Activated gamma-delta T cell (primary cell): Measurements from ENCODE around the gene ARFIP2.
"Not testable (repeated sequence)": the region's sequence is repeated elsewhere in the genome, so short reads cannot be mapped to it uniquely, and the experiment has no call there.

Experiments used
- DNase-seq: peaks from one replicate; lab custom pipeline; 2025; lab: John Stamatoyannopoulos, UW
- total RNA-seq, 2 donors: gene quantifications; one replicate each; lab custom pipeline; 2026; lab: John Stamatoyannopoulos, UW

Gene ARFIP2, protein sequence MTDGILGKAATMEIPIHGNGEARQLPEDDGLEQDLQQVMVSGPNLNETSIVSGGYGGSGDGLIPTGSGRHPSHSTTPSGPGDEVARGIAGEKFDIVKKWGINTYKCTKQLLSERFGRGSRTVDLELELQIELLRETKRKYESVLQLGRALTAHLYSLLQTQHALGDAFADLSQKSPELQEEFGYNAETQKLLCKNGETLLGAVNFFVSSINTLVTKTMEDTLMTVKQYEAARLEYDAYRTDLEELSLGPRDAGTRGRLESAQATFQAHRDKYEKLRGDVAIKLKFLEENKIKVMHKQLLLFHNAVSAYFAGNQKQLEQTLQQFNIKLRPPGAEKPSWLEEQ
- total RNA-seq, result 61.0 to 62.3 reads per million in 2 donors

DNA sequence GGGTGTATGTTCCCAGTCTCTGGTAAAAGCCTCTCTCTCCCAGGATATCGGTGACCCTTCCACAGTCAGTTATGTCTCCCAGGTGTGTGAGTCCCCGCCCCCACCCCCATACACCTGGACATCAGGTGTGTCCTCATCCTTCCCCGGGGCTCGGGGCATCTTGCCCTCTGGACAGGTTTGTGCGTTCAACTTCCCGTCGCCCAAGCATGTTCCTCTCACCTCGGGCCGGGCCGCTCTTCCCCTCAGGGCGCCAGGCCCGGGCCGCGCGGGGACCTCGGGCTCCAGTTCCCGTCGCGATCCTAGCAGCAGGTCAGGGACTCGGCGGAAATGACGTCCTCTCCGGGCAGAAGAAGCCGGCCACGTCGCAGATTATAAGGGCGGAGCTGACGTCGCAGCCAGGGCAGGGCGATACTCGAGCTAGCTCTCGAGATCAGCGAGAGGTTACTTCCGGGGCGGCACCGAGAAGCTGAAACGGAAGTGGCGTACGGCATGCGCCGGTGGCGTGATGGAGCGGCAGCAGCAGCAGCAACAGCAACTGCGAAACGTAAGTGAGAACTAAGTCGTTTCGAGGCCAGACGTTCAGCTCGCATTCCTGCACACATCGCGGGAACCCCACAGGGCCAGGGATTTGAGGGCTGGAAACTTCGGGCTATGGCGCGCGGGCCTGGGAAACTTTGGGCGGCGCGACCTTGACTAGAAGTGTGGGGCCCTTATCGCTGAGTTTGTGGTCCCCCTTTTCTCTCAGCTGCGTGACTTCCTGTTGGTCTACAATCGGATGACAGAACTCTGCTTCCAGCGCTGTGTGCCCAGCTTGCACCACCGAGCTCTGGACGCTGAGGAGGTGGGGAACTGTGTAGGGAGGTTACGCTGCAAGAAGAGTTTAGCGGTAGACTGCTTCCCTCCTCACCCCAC, at the start of gene ARFIP2, which contains the start of gene TIMM10B:
Gene ARFIP2, minus strand, starts transcription at position 320 of the 912 bp plus-strand sequence. CDS start 910 bp downstream, outside the sequence.
Gene TIMM10B, plus strand, starts transcription at position 490 of the 912 bp plus-strand sequence. Its CDS starts 16 bp downstream, at position 506.
- DNase-seq, result peak; percentile 85

DNA sequence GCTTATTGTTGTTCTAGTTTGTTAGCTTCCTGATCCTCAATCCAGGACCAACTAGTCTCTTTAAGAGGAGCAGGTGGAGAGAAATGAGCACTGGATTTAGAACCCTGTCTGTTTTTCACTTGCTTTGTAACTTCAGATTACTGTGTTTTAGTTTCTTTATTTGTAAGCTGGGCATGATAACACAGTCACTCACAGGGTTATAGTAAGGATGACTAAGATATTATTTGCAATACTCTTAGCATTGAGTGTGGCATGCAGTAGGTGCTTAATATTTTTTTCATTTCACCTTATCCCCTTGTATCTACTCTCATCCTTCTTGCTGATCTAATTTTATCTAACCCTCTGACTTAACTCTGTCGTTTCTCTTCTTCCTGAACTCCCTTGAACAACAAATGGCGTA, 49.7 kb upstream of the ARFIP2 start:
- DNase-seq, result no peak

DNA sequence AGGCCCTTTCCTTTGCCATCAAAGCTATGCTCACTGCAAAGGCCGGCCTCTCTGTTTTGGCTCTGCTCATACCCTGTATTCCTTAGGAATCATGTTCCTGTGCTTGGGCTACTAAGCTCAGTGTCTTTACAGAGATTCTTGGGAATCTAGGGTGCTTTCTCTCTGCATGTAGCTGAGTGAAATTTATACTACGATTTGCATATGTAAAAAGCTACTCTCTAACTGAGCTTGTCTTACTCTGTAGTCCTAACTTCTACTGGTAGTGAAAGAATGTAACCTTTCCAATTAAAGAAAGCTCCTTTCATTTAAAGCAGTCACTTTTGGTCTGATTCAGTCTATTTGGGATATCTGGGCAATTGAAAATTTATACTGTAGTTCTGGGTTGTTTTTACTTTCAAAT, 48.1 kb upstream of the ARFIP2 start:
- no peak for DNase-seq

DNA sequence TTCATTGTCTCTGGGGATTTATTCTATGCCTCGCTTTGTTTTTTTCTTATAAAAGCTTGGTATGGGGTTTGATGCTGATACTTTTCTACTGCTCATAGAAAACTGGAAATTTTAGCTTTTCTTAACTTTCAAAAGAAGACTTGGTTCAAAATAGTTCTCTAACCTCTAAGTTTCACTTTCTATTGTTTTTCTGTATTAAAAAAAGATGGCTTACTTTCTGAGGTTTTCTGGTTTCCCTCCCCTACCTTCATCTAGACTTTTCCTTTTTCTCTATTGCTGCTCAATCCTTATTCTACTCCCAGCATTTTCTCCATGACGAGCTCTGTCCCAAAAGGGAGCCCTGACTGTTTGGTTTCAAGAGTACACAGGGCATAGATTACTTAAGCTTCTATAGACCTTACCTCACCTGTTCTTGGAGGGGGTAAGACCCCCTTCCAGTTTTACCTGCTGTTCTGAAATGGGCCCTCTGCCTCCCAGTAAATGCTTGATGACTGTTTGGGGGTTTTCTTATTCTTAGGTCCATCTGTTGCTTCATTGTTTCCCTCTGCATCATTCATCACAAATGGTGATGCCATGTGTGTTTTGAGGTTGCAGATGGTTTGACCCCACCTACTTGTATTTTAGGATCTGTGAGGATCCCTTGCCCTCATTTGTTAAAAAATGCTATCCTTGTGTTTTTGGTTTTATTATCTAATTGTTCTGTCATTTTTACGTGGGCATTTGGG, 45.4 kb upstream of the ARFIP2 start:
- no peak for DNase-seq

DNA sequence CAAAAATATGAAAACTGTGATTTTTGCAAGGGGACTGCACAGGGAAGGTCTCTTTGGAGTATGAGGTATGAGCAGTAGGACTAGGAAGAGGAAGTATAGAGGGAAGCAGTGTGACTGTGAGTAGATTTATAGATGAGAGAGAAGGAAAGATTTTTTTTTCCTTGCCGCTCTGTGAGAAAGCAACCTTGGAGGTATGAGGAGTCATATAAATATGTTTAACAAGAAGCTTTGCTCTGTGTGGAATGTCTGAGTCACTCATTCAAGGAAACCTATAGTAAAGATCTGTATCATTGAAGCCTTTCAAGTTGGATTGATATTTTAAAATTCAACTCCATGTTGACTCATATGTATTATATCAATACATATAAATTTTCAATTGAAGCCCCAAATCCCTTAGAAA, 42.1 kb upstream of the ARFIP2 start:
- DNase-seq, result no peak

DNA sequence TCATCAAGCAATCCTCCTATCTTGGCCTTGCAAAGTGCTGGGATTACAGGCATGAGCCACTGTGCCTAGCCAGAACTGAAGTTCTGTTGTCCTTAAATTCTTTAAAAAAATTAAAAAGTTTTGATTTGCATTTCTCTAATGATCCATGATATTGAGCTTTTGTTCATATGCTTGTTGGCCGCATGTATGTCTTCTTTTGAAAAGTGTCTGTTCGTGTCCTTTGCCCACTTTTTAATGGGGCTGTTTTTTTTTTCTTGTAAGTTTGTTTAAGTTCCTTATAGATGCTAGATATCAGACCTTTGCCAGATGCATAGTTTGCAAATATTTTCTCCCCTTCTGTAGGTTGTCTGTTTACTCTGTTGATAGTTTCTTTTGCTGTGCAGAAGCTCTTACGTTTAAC, 40.8 kb upstream of the ARFIP2 start:
- not testable (repeated sequence) for DNase-seq

DNA sequence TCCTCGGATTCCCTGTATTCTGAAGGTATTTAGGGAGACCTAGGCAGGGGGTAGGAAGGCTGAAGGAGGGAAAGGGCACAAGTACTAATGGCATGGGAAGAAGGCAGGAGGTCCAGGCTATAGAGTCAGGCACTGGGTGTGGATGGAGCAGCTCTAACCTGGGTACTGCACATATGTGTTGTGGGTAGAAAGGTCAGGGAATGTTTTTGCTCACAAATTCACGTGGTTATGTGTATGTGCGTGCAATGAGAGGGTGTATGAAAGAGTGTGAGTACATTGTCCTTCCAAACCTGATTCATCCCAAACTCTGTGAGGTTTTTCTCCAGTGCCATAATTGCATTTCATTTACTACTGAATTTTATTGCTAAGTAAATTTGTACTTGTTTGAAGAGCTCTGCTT, 39.1 kb upstream of the ARFIP2 start:
- DNase-seq, result no peak

DNA sequence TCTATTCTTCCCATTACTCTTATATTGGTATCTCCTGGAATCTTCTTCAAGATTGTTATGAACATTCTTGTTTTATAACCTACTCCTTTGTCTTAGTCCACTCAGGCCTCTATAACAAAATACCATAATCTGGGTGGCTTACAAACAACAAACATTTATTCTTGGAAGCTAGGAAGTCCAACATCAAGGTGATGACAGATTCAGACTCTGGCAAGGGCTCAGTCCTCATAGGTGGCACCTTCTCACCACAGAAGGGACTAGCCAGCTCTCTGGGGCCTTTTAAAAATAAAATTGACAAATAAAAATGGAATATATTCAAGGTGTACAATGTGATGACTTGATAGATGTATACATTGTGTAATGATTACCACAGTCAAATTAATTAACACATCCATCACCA, 35.7 kb upstream of the ARFIP2 start:
- DNase-seq, result no peak

DNA sequence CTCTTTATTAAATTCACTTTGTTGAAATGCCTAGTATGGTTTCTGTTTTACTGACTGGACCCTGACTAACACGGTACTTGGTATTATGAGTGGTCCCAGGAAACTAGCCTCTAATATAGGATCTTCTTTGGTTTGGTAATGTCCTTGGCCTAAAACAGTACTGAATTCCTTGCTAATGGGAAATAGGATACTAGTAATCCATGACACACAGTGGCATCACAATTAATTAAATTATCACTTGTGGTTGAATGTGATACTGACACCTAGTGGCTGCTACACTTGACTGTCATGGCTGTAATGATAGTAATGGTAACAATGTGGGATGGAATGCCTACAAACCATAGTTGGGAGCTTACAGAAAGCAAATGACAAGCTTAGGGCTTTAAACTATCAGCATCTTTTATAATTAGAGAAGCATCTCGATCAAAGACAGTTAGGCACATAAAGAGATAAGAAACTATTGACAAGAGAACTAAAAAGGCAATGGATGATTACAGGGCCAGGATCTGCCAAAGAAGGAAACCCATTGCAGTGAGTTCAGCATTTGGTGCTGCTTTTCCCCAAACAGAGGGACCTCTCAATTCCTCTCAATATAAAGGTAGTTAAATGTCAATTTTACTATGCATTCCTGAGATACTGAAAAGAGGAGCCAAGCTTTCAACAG, 24.6 kb upstream of the ARFIP2 start:
- no peak for DNase-seq

DNA sequence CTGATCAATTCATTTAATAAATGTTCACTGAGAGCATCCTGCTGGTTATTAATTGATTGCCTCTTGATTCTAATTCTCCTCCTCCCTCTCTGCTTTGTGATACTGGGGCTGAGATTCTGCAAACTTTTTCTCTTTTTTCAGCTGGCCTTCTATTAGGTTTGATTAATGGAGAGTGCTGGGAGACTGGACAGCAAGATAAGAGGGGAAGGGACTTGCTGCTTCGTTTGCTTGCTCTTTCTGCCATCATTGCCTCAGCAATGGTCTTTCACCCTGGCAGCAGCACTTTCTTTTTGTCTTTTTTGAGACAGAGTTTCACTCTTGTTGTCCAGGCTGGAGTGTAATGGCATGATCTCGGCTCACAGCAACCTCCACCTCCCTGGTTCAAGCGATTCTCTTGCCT, 23.0 kb upstream of the ARFIP2 start:
- no peak for DNase-seq

DNA sequence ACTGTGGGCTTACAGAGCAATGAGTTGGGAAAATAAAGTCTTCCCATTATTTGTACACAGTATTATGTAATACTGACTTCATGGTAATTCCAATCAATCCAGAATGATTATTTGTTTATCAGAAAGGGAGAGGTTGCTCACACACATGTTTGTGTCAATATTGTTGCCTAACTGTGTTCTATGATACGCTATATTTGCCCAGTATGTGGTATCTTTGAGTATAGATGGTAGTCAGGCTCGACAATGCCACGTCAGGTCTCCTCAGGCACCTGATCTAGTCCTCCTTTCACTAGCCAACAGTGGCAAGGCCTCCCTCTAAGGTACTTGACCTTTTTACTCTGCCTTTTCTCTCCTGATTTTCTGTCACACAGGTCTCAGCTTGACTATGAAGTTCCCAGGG, 21.3 kb upstream of the ARFIP2 start:
- no peak for DNase-seq

DNA sequence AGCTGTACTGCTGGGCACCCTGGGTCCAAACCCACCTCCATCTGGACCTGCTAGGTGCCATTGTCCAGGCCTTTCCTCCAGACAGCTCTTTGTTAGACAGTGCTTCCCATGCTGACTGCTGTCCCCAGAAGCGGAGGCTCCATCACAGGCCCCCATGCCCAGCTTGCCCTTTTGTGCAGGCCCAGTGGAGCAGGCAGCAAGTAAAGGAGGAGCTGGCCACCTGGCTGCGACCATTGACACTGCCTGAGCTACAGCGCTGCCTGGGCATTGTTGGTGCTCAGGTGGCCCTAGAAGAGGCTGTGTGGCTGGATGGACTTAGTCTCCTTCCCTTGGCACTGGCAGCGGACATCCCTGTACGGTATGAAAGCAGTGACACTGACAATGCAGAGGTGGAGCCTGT, 17.4 kb upstream of the ARFIP2 start:
- DNase-seq, result no peak

DNA sequence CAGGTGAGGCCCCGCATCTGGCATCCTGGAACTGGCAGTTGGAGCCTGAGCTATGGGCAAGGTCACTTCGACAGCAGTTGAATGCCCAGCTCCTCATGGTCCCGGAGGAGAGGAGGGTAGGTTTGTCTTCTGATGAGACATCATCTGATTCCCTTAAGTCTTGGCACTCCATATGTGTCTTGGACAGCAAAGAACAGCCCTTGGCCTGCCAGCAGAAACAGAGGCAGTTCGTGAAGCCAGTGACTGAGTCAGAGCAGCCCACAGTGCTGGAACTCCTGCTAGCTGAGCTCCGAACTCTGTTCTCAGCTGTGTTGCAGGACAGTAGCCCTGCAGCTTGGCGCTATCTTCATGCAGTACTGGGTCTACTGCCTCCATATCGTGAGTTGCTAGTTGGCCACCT, 17.0 kb upstream of the ARFIP2 start:
- no peak for DNase-seq

DNA sequence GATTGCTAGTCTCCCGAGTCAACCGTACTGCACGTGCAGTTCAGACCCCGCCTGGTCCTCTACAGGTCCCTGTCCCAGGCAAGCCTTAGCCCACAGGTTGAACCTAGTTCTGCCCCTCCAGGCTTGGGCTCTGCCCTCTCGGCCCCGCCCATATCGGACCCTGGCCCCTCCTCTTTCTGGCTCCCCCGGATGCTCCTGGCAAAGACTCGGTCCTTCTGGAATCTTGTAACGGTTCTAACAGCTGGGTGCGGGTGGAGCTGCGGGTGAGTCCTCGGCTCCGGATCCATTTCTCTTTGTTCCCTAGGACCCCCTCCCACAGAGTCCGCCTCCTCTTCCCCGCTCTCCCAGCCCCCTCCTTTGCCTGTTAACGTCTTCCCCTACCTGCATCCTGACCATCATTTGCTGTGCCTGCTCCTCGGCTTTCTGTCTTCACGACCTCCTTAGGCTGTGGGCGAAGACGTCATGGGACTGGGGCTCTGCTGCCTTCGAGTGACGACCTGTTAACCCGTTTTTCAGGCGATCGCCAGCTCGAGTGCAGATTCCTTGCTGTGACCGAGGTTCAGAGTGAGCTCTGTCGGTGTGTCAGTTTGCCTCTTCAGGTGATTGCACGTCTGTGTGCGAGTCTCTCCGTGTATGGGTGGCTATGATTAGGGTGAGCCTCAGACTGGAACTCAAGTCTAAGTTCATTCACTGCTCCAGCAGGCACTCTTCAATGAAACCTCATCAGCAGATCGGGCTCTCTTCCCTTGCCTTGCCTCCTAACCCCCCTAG, 16.1 kb upstream of the ARFIP2 start, which contains the start of gene DNHD1:
Gene DNHD1, plus strand, starts transcription at position 212 of the 771 bp plus-strand sequence. CDS start 936 bp downstream, outside the sequence.
- DNase-seq, result no peak

DNA sequence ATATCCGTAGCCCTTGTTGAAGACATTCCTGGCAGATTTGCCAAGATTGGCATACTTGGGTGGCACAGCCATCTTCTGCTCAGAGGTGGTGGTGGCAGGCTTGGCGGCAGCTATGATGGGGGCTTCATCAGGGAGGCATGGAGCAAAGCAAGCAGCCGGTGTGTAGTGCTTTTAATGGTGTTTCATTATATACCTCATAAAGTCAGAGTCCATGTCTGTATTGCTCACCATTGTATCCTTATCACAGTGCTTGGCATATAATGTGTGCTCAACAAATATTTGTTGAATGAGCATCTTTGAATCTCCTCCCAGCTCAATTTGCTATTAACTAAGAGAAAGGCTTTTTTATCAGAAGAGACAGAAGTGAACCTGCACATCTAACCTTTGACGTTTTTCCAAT, 8.2 kb upstream of the ARFIP2 start:
- no peak for DNase-seq

DNA sequence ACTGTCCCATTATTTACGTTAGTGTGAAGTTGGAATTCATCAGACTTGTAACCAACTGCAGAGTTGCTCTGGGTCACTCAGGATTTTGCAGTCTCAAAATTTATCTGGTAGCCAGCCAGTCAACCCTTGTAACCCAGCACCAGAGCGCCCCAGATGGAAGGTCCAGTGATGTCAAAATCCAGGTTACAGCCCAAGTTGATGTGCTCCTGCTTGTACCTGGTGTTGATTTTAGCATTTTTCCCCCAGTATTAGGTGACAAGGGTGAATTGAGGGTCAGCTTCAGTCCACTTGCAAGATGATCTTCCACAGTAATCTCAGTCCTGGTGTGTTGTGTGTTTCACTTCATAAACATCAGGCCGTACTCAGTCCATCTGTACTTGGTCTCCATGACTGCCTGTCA, 7.7 kb upstream of the ARFIP2 start:
- no peak for DNase-seq

DNA sequence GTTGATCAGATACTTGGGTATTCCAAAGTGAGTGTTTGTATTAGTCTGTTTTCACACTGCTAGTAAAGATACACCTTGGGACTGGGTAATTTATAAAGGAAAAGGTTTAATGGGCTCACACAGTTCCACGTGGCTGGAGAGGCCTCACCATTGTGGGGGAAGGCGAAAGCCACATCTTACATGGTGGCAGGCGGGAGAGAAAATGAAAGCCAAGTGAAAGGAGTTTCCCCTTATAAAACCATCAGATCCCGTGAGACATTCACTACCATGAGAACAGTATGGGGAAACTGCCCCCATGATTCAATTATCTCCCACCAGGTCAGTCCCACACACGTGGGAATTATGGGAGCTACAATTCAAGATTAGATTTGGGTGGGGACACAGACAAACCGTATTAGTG, 7.2 kb upstream of the ARFIP2 start:
- DNase-seq, result no peak

DNA sequence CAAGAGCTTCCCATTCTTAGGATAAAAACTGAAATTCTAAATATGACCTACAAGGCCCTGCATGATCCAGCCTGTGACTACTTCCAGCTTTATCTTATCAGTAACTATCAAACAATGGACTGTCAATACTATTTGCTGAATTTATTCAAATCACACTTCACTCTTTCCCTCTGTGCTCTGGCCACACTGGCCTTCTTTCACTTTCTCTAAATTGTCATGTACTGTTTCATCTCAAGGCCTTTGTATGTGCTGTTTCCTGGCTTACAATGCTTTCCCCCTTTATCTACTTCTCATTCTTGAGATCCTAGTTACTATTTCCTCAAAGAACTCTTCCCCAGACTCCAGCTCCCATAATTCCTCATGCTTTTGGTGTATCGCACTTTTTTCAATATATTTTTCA, 5.8 kb upstream of the ARFIP2 start:
- DNase-seq, result no peak

DNA sequence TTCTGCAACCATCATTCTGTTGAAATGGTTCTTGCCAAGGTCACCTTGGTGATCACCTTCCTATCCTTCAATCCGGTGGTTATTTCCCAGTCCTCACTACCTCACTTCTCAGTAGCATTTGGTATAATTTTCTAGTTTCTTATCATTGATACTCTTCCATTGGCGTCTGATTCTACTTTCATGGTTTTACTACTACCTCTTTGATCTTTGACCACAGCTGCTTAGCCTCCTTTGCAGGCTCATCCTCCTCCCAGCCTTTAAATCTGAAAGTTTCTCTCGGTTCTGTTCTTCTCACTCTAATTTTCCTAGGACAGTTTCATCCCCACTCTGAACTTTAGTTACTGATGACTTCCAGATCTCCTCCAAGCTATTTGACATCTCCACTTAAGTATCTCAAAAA, 5.1 kb upstream of the ARFIP2 start:
- DNase-seq, result no peak

DNA sequence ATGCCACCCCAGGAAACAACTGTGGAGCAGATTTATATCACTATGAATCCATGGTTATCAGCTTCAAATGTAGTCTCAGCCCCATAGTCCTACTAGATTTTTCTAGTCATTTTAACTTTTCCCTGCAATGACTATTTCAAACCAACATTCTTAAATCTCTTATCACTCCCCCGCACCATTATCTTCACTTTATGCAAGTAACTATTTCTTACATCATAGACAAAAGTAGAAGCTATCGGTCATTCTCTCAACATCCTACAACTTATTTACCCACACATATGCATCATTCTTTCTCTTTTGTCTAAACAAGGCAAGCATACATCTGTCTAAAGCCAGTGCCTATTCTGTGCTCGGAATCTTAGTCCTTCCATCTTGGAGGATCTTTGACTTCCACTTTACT, 4.5 kb upstream of the ARFIP2 start:
- no peak for DNase-seq

DNA sequence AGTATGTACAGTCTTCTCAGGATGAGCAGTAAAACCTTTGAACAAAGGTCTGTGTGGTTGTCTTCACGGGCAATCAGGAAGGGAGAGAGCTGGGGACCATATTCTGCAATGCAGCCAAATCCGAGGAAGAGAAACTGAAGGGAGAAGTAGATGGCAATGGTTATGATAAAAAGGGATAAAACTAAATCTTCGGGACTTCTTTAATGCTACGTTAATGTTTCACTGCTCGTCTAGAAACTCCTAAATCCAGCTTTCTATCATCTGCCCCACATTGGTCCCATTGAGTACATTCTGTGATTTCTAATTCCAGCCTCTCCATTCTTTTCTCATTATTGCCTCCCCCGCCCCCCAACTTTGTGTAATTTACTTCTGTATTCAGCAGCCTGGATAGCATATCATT, 1.9 kb upstream of the ARFIP2 start:
- no peak for DNase-seq
